Measurements from ENCODE around the gene GSX2.

Gene GSX2

DNA sequence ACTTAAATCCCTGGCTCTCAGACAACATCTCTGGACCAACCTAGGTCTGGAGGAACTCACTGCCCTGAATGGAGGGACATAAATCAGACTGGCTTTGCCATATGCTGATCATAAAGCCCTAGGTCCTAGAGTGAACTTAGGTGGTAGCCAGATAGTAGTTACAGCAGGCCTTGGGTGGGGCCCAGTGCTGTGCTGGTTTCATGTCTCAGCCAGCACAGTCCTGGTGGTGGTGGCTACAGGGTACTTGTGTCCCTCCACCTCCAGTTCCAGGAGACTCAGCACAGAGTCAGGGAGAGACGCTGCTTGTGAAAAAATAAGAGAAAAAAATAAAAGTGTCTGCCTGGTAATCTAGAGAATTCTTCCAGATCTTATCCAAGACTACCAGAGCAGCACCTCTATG lies 40.3 kb downstream of the GSX2 start:
- TF ChIP-seq, protein P1, sequence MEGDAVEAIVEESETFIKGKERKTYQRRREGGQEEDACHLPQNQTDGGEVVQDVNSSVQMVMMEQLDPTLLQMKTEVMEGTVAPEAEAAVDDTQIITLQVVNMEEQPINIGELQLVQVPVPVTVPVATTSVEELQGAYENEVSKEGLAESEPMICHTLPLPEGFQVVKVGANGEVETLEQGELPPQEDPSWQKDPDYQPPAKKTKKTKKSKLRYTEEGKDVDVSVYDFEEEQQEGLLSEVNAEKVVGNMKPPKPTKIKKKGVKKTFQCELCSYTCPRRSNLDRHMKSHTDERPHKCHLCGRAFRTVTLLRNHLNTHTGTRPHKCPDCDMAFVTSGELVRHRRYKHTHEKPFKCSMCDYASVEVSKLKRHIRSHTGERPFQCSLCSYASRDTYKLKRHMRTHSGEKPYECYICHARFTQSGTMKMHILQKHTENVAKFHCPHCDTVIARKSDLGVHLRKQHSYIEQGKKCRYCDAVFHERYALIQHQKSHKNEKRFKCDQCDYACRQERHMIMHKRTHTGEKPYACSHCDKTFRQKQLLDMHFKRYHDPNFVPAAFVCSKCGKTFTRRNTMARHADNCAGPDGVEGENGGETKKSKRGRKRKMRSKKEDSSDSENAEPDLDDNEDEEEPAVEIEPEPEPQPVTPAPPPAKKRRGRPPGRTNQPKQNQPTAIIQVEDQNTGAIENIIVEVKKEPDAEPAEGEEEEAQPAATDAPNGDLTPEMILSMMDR (IDR thresholded peaks at IDR 0.05; ENCODE audit: control insufficient read depth, extremely low read depth, insufficient read depth), result no peak
- H3K4me3 ChIP-seq (ENCODE audit: low read depth, low read length), result no peak overlapping the region
- DNase-seq (ENCODE audit: low read depth), result no peak

- H3K4me3 ChIP-seq (ENCODE audit: low read depth, low read length), result no peak overlapping the region
- no peak for DNase-seq (ENCODE audit: low read depth)
- TF ChIP-seq, protein P1 (IDR thresholded peaks at IDR 0.05; ENCODE audit: control insufficient read depth, extremely low read depth, insufficient read depth), result no peak
Observed at GRCh38 chr4:54144199-54144598, 44.2 kb downstream of the GSX2 start.

- peak; percentile 94 for DNase-seq (ENCODE audit: low read depth)
- no peak overlapping the region for H3K4me3 ChIP-seq (ENCODE audit: low read depth, low read length)
- TF ChIP-seq, protein P1 (IDR thresholded peaks at IDR 0.05; ENCODE audit: control insufficient read depth, extremely low read depth, insufficient read depth), result no peak
Observed at GRCh38 chr4:54144661-54145171, 44.8 kb downstream of the GSX2 start.

GRCh38 chr4:54146139-54146538 lies 46.2 kb downstream of the GSX2 start:
- peak; percentile 99 for DNase-seq (ENCODE audit: low read depth)
- H3K4me3 ChIP-seq (ENCODE audit: low read depth, low read length), result no peak overlapping the region
- TF ChIP-seq, protein P1 (IDR thresholded peaks at IDR 0.05; ENCODE audit: control insufficient read depth, extremely low read depth, insufficient read depth), result no peak

GRCh38 chr4:54149323-54149722 lies 49.4 kb downstream of the GSX2 start:
- H3K4me3 ChIP-seq (ENCODE audit: low read depth, low read length), result no peak overlapping the region
- no peak for DNase-seq (ENCODE audit: low read depth)
- TF ChIP-seq, protein P1 (IDR thresholded peaks at IDR 0.05; ENCODE audit: control insufficient read depth, extremely low read depth, insufficient read depth), result no peak
